Fibroblast of mammary gland (primary cell): ENCODE results near the gene GPR137B.

ENCODE experiments used
- DNase-seq: peaks from one replicate; pipeline ENCODE4 v3.0.0-alpha.2; 2010; ENCODE audit warnings: low read depth
- H3K4me3 ChIP-seq: 2 replicates; pipeline ENCODE4 v1.5.1; 2011; ENCODE audit warnings: low read depth, mild to moderate bottlenecking, low read length, moderate library complexity; ENCODE audit not compliant: control insufficient read depth
- CTCF ChIP-seq: conservative IDR thresholded peaks from 2 replicates; pipeline ENCODE4 v1.5.1; 2011; ENCODE audit warnings: low read depth, low read length, inconsistent platforms; ENCODE audit not compliant: control insufficient read depth, insufficient read depth

The GPR137B gene

DNA sequence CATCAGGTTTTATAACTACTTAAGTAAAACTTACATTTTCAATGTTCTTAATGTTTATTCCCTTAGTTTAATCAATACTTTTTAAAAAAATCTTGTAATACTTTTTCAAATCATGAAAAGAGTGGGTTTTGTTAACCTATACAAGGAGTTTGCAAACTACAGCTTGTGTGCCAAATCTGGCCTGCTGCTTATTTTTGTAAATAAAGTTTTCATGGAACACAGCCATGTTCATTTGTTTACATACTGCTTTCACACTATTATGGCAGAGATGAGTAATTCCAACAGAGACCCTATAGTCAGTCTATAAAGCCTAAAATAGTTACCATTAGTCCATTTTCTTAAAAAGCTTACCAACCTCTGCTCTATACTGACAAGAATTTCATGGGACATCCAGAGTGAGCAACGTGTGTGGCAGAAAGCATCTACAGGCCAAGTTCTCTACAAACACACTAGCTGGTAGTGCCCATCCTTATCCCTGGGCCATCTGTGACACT is 96.8 kb downstream of the GPR137B start:
- no peak for DNase-seq
- no peak for TF ChIP-seq CTCF
- H3K4me3 ChIP-seq = no peak overlapping the region

DNA sequence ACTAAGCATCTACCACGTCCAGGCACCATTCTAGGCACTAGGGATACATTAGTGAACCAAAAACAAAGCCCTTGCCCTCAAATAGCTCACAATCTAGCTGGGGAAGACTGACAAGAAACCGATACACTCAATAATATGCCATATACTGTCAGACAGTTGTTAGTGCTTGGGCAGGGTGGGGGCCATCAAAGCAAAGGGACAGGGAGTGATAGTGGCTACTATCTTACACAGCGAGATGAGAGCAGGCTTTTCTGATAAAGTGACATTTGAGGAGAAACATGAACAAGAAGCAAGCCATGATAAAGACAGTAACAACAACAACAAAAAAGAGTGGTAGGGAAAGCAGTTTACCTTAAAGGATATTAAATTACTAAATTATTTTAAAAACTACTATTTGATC is 98.3 kb downstream of the GPR137B start:
- H3K4me3 ChIP-seq = no peak overlapping the region
- TF ChIP-seq CTCF = no peak
- no peak for DNase-seq

- no peak for DNase-seq
- H3K4me3 ChIP-seq = no peak overlapping the region
- TF ChIP-seq CTCF = no peak
These were observed 100.2 kb downstream of the GPR137B start for GRCh38 chr1:236242568-236242967.

- no peak overlapping the region for H3K4me3 ChIP-seq
- TF ChIP-seq CTCF = no peak
- no peak for DNase-seq
These were observed 104.9 kb downstream of the GPR137B start for GRCh38 chr1:236247286-236247685.

GRCh38 chr1:236251587-236251986 is 109.2 kb downstream of the GPR137B start:
- H3K4me3 ChIP-seq = no peak overlapping the region
- TF ChIP-seq CTCF = no peak
- DNase-seq = no peak

GRCh38 chr1:236253119-236253518 is 110.8 kb downstream of the GPR137B start:
- DNase-seq = no peak
- no peak overlapping the region for H3K4me3 ChIP-seq
- TF ChIP-seq CTCF = no peak
